Pons (tissue), 1 donor: ENCODE data around the gene ZNF169.
"Not testable (repeated sequence)": the region's sequence is repeated elsewhere in the genome, so short reads cannot be mapped to it uniquely, and the experiment has no call there.

Experiments
- DNase-seq: peaks from one replicate; pipeline ENCODE4 v3.0.0-alpha.2; 2016; ENCODE audit warnings: low spot score

ZNF169 gene

DNA sequence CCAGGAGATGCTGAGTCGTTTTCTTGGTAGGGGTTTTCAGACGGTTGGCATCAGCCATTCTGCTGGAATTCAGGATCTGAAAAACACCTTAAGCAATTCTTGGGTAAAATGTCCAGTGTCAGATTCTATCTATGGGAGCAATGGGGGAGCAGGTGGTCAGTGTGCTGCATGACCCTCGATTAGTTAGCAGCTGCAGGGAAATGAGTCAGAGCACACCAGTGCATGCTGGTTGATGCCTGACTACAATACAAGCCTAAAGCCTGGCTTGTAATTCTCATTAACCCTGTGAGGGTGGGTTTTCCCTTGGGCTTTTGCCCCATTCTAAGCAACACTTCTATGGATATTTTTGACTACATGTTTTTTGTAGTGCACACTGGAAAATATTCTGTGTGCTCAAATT is 89.7 kb downstream of the ZNF169 start:
- DNase-seq: not testable (repeated sequence)
